HEK293 (cell line): ENCODE results near the gene GTPBP6.

Experiments used
- REPIN1 ChIP-seq: fragments of 450-650 bp; formaldehyde crosslinking; IDR thresholded peaks from 2 replicates; pipeline ENCODE4 v1.5.1; 2017; ENCODE audit warnings: missing biosample characterization, missing genetic modification characterization, low read depth
- SP2 ChIP-seq: fragments of 450-650 bp; formaldehyde crosslinking; IDR thresholded peaks from 2 replicates; pipeline ENCODE4 v1.5.1; 2016; ENCODE audit warnings: missing biosample characterization, missing genetic modification characterization
- ZNF132 ChIP-seq: fragments of 450-650 bp; formaldehyde crosslinking; IDR thresholded peaks from 2 replicates; pipeline ENCODE4 v1.5.1; 2017; ENCODE audit warnings: missing biosample characterization, missing genetic modification characterization, borderline replicate concordance
- ZNF146 ChIP-seq: fragments of 450-650 bp; formaldehyde crosslinking; IDR thresholded peaks from 2 replicates; pipeline ENCODE4 v1.5.1; 2016; ENCODE audit warnings: missing biosample characterization, missing genetic modification characterization
- ZNF292 ChIP-seq: fragments of 450-650 bp; formaldehyde crosslinking; IDR thresholded peaks from 2 replicates; pipeline ENCODE4 v1.5.1; 2016; ENCODE audit warnings: low read depth, missing biosample characterization, missing genetic modification characterization, borderline replicate concordance
- ZNF677 ChIP-seq: fragments of 450-650 bp; IDR thresholded peaks from 2 replicates; pipeline ENCODE4 v1.5.0; 2018; ENCODE audit warnings: missing biosample characterization, mild to moderate bottlenecking, missing genetic modification characterization, moderate library complexity
- TF ChIP-seq, protein P1 (sequence below): fragments of 450-650 bp; formaldehyde crosslinking; IDR thresholded peaks from 2 replicates; pipeline ENCODE4 v1.5.1; 2016; ENCODE audit warnings: missing biosample characterization, missing genetic modification characterization

GRCh38 chrX:261167-261918 is 57.3 kb downstream of the GTPBP6 start:
- no peak for TF ChIP-seq REPIN1
- TF ChIP-seq ZNF292 (tag by site-specific recombination), result no peak
- no peak for TF ChIP-seq SP2 (tag by site-specific recombination)
- TF ChIP-seq, protein P1, sequence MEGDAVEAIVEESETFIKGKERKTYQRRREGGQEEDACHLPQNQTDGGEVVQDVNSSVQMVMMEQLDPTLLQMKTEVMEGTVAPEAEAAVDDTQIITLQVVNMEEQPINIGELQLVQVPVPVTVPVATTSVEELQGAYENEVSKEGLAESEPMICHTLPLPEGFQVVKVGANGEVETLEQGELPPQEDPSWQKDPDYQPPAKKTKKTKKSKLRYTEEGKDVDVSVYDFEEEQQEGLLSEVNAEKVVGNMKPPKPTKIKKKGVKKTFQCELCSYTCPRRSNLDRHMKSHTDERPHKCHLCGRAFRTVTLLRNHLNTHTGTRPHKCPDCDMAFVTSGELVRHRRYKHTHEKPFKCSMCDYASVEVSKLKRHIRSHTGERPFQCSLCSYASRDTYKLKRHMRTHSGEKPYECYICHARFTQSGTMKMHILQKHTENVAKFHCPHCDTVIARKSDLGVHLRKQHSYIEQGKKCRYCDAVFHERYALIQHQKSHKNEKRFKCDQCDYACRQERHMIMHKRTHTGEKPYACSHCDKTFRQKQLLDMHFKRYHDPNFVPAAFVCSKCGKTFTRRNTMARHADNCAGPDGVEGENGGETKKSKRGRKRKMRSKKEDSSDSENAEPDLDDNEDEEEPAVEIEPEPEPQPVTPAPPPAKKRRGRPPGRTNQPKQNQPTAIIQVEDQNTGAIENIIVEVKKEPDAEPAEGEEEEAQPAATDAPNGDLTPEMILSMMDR (tag by site-specific recombination), result no peak
- TF ChIP-seq ZNF132, result no peak
- no peak for TF ChIP-seq ZNF677 (tag by site-specific recombination)
- TF ChIP-seq ZNF146 (tag by site-specific recombination), result no peak
